ENCODE results near the gene GLYAT.

GLYAT gene, protein sequence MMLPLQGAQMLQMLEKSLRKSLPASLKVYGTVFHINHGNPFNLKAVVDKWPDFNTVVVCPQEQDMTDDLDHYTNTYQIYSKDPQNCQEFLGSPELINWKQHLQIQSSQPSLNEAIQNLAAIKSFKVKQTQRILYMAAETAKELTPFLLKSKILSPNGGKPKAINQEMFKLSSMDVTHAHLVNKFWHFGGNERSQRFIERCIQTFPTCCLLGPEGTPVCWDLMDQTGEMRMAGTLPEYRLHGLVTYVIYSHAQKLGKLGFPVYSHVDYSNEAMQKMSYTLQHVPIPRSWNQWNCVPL

GRCh38 chr11:58731819-58732218 is at the start of gene GLYAT:
Gene GLYAT (minus strand): TSS chr11:58731943. CDS start chr11:58724496, 7,447 bp downstream.
- DNase-seq = no peak
- in situ Hi-C loops (cut with MboI; ENCODE audit: low pct_unique_long_range_greater_than_20kb, low sequenced_read_pairs) = no loop called here

DNA sequence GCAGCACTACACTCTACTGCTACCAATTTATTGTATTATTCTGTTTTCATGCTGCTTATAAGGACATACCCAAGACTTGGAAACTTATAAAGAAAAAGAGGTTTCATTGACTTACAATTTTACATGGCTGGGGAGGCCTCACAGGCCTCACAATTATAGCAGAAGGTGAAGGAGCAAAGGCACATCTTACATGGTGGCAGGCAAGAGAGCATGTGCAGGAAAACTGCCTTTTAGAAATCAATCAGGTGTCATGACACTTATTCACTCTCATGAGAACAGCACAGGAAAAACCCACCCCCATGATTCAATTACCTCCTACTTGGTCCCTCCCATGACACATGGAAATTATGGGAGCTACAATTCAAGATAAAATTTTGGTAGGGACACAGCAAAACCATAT is 49.6 kb upstream of the GLYAT start:
- in situ Hi-C loops (cut with MboI; ENCODE audit: low pct_unique_long_range_greater_than_20kb, low sequenced_read_pairs) = no loop called here
- DNase-seq = no peak

- in situ Hi-C loops (cut with MboI; ENCODE audit: low pct_unique_long_range_greater_than_20kb, low sequenced_read_pairs) = no loop called here
- DNase-seq = no peak
Measured at GRCh38 chr11:58780578-58780977, 48.8 kb upstream of the GLYAT start.

DNA sequence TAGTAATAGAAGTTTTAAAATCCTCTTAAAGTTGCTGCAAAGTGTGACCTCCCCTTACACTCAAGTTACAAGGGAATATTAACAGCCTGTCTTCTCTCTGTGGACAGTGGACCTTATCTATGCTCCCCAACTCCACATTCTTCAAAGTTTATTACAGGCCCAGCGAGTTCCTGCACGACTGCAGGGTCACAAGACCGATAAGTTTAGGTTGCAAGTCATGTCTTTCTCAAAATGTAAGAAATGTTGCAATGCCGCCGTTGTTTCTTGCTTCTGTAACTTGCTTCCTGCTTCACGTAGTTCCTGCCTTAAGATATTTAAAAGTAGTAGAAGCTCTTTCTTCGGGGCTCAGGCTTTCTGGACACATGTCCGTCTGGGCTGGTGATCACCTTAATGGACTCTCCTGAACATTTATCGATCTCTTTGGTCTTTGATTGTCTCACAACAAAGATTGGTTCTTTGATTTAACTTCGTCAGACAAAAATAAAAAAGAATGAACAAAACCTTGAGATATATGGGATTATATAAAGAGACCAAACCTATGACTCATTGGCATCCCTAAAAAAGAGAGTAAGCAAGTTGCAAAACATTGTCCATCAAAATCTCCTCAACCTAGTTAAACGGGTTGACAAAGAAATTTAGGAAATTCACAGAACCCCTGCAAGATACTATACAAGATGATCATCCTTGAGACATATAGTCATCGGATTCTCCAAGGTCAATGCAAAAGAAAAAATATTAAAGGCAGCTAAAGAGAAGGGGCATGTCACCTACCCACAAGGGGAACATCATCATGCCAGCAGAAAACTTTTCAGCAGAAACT is 45.4 kb upstream of the GLYAT start:
- in situ Hi-C loops (cut with MboI; ENCODE audit: low pct_unique_long_range_greater_than_20kb, low sequenced_read_pairs) = no loop called here

DNA sequence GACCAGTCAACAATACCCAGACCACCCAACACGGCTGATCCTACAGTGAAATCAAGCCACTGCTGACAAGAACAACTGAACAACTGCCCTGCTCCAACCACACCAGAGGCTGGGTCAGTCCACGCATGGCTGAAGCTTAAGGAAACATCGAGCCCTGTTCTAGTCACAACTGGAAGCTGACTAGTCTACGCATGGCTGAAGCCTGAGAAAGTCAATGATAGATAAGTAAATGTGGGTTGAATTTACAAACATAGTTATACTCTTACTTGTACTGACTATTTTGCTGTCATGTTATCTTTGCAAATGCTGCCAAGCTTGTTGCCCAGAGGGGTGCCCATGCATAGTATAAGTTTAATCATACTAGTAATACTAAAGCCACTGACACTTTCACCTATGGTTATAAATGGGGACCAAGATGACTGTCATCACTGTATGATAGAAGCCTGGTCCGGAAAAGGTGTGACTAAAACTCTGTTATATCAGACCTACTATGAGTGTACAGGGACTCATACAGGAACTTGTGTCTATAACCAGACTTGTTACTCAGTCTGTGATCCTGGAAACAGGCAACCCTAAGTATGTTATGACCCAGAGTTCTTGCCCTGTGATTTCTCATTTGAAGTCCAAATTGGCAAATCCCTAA is 43.4 kb upstream of the GLYAT start:
- in situ Hi-C loops (cut with MboI; ENCODE audit: low pct_unique_long_range_greater_than_20kb, low sequenced_read_pairs) = no loop called here
- no peak for DNase-seq

More for the DNA sequence above, 45.4 kb upstream of the GLYAT start:
- no peak for DNase-seq

GRCh38 chr11:58774164-58774593 is 42.4 kb upstream of the GLYAT start:
- in situ Hi-C loops (cut with MboI; ENCODE audit: low pct_unique_long_range_greater_than_20kb, low sequenced_read_pairs) = no loop called here

DNA sequence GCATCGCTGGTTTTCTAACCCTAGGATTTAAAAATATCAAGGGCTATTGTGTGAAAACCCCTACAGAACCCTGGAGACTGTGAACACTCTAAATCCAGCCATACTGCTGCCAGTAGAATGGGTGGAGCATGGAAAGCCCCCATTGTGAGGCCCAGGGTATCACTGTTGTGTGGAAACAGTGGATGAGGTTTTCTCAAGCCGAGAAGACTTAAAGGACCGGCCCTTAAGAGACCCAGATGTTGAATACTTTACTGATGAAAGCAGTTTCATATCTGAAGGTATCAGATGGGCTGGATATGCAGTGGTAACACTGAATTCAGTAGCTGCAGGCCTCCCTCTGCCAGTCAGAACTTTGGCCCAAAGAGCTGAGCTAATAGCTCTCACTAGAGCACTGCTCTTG is 41.6 kb upstream of the GLYAT start:
- no peak for DNase-seq
- in situ Hi-C loops (cut with MboI; ENCODE audit: low pct_unique_long_range_greater_than_20kb, low sequenced_read_pairs) = no loop called here

More at GRCh38 chr11:58774164-58774593, 42.4 kb upstream of the GLYAT start:
- no peak for DNase-seq

- no peak for DNase-seq
- in situ Hi-C loops (cut with MboI; ENCODE audit: low pct_unique_long_range_greater_than_20kb, low sequenced_read_pairs) = no loop called here
Measured at GRCh38 chr11:58772329-58773285, 40.9 kb upstream of the GLYAT start.

- no peak for DNase-seq
- in situ Hi-C loops (cut with MboI; ENCODE audit: low pct_unique_long_range_greater_than_20kb, low sequenced_read_pairs) = no loop called here
Measured at GRCh38 chr11:58771458-58771855, 39.7 kb upstream of the GLYAT start.

GRCh38 chr11:58770627-58771457 is 39.1 kb upstream of the GLYAT start:
- in situ Hi-C loops (cut with MboI; ENCODE audit: low pct_unique_long_range_greater_than_20kb, low sequenced_read_pairs) = no loop called here
- DNase-seq = no peak

DNA sequence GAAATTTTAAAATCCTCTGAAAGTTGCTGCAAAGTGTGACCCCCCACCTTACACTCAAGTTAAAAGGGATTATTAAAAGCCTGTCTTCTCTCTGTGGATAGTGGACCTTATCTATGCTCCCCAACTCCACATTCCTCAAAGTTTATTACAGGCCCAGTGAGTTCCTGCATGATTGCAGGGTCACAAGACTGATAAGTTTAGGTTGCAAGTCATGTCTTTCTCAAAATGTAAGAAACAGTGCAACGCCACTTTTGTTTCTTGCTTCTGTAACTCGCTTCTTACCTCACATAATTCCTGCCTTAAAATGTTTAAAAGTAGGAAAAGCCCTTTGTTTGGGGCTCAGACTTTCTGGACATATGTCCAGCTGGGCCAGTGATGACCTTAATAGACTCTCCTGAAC is 38.4 kb upstream of the GLYAT start:
- DNase-seq = no peak
- in situ Hi-C loops (cut with MboI; ENCODE audit: low pct_unique_long_range_greater_than_20kb, low sequenced_read_pairs) = no loop called here

DNA sequence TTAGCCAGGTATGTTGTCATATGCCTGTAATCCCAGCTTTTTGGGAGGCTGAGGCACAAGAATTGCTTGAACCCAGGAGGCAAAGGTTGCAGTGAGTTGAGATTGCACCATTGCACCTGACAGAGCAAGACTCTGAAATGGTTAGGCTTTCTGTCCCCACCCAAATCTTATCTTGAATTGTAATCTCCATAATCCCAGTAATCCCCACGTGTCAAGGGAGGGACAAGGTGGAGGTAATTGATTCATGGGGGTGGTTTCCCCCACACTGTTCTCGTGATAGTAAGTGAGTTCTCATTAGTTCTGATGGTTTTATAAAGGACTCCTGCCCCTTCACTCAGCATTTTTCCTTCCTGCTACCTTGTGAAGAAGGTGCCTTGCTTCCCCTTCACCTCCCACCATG is 37.6 kb upstream of the GLYAT start:
- no peak for DNase-seq
- in situ Hi-C loops (cut with MboI; ENCODE audit: low pct_unique_long_range_greater_than_20kb, low sequenced_read_pairs) = no loop called here

DNA sequence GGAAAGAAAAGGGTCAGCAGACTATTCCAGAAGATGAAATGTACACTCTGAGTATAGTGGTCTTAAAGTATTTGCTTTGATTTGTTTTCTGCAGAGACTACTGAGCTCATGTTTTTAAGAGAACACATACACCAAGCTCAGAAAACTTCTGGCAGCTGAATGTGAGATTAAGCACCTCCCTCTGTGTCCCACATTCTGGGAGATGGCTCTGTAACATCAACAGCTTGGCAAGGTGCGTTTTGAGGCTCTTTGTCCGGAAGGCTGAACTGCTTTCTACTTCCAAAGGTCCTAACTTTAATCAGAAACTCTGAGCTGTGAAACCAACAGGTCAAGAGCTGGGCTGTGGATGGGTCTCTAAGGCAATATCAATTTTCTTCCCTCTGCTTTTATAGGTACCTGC is 36.4 kb upstream of the GLYAT start:
- no peak for DNase-seq
- in situ Hi-C loops (cut with MboI; ENCODE audit: low pct_unique_long_range_greater_than_20kb, low sequenced_read_pairs) = no loop called here

GRCh38 chr11:58765078-58765477 is 33.3 kb upstream of the GLYAT start:
- DNase-seq = no peak
- in situ Hi-C loops (cut with MboI; ENCODE audit: low pct_unique_long_range_greater_than_20kb, low sequenced_read_pairs) = no loop called here

- DNase-seq = no peak
- in situ Hi-C loops (cut with MboI; ENCODE audit: low pct_unique_long_range_greater_than_20kb, low sequenced_read_pairs) = no loop called here
Measured at GRCh38 chr11:58763120-58763490, 31.4 kb upstream of the GLYAT start.

DNA sequence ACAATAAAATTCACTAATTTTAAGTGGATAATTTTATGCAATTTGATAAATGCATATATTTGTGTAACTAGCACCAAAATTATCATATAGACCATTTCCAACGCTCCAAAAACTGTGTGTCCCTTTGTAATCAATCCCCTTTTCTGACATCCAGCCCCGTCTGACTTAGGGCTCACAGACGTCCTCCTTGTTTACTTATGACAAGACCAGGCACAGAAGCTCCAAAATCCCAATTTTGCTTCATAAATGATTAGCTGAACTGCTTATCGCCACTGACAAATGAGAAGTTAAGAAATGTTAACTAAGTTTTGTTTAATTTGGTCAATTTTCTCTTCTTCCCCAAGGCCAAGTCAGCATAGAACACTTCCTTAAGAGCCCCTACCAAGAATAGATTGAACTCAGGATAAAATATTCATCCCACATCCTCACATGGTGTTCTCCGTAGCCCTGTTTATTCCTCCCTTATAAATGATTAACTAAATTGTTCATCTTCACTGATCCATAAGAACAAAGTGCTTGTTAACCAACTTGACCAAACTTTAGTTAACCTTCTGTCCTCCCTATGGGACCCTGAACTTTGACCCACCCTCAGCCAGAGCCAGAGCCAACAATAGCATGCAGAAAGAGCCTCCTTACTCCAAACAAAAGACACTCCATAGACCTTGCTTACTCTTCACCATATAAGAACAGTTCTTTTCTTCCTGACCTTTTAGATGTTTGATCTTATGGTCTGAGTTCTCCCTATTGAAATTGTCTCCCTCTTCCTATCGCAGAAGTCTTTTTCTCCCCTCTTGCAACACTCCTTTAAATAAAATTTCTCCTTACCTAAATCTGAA is 30.8 kb upstream of the GLYAT start:
- DNase-seq = no peak
- in situ Hi-C loops (cut with MboI; ENCODE audit: low pct_unique_long_range_greater_than_20kb, low sequenced_read_pairs) = no loop called here

- in situ Hi-C loops (cut with MboI; ENCODE audit: low pct_unique_long_range_greater_than_20kb, low sequenced_read_pairs) = no loop called here
- DNase-seq = no peak
Measured at GRCh38 chr11:58757439-58757838, 25.7 kb upstream of the GLYAT start.
